ENCODE data around the gene IL1R2. TPM values are rescaled to one million over a fixed set of nuclear protein-coding genes. Genes with fewer than 3 reads are reported as not detected.
"Not testable (repeated sequence)": the region's sequence is repeated elsewhere in the genome, so short reads cannot be mapped to it uniquely, and the experiment has no call there.

IL1R2 gene
- total RNA-seq, 4 donors from 2014 or later, result 55.3 to 103 (median 80.7) TPM

DNA sequence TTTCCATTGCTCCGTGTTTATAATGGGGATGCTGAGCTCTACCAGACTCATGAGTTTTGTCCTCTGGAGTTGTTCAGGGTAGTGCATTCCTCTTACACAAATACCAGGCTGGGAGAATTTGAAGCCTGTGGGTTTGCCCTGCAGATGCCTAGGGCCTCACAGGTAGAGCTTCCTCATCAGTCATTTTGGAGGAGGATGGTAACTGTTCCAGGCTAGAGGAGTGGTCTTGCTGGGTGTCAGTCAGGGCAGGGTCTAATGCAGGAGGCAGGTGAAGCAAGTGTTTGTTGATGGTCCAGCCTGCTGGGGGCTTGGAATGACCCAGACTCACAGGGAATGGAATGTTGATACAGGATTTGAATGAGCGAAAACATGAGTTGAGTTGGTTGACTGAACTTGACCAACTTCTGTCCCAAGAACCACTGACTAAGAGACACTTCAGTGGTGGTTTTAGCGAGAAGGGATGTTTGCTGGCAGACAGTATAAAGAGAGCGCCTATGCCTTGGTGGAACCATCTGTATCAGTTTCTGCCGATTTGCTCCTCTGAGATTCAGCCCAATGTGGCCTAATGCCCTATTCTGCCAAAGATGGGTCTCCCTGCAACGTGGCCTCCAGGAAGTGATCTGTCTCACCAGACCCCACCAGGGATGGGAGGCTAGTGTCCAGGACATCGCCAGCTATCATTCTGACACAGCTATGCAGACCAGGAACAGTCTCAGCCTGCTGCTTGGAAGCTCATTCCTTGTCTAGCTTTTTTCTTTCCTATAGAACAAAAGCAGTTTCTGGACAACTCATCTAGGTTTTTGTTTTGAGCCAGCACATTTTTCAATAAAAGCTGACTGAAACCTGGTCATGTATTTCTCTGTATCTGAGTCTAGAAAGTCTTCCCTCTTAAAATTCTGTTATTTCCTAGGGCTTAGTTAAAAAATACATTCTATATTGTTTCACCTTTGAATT, 9.3 kb downstream of the IL1R2 start:
- Histone ChIP-seq H3K4me1 (peaks cover 29% of the 10 kb centered on the region), H3K27ac (no peak overlapping the region), H3K36me3 (no peaks in the 10 kb centered on the region), H3K9me3 (no peaks in the 10 kb centered on the region), H3K4me3 (no peak overlapping the region), H3K27me3 (no peaks in the 10 kb centered on the region)
- TF ChIP-seq, protein P1, sequence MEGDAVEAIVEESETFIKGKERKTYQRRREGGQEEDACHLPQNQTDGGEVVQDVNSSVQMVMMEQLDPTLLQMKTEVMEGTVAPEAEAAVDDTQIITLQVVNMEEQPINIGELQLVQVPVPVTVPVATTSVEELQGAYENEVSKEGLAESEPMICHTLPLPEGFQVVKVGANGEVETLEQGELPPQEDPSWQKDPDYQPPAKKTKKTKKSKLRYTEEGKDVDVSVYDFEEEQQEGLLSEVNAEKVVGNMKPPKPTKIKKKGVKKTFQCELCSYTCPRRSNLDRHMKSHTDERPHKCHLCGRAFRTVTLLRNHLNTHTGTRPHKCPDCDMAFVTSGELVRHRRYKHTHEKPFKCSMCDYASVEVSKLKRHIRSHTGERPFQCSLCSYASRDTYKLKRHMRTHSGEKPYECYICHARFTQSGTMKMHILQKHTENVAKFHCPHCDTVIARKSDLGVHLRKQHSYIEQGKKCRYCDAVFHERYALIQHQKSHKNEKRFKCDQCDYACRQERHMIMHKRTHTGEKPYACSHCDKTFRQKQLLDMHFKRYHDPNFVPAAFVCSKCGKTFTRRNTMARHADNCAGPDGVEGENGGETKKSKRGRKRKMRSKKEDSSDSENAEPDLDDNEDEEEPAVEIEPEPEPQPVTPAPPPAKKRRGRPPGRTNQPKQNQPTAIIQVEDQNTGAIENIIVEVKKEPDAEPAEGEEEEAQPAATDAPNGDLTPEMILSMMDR (IDR thresholded peaks at IDR 0.05), result no peak
- TF ChIP-seq EP300 (IDR thresholded peaks at IDR 0.05) (no peak), POLR2A (IDR thresholded peaks at IDR 0.05) (no peak), POLR2AphosphoS5 (IDR thresholded peaks at IDR 0.05) (no peak)
- WGBS, result 94% methylated on average over 5 of the region's 7 CpGs
- no peak for DNase-seq (ENCODE audit: low spot score in 2 of 2)

DNA sequence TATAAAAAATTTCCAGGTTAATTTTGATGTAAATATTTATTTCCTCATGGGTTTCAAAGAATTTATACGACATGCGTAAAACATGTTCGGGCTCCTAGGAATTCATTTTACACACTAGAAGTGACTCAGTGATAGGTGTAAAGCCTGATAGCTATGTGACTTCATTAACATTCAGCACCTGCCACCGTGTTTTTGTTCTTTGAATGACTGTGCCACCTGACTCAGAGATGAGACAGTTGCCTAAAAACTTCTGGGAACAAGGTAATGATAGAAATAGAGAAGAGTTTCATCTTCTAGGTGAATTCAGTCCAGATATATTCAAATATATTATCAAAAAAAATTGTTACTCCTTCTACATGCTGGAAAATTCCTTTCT, 10.0 kb downstream of the IL1R2 start:
- Histone ChIP-seq H3K27ac (no peak overlapping the region), H3K4me3 (no peak overlapping the region), H3K4me1 (peaks cover 35% of the 10 kb centered on the region), H3K9me3 (no peaks in the 10 kb centered on the region), H3K27me3 (no peaks in the 10 kb centered on the region), H3K36me3 (no peaks in the 10 kb centered on the region)
- TF ChIP-seq, protein P1 (IDR thresholded peaks at IDR 0.05), result no peak
- no peak for TF ChIP-seq POLR2A (IDR thresholded peaks at IDR 0.05)
- no peak for TF ChIP-seq EP300 (IDR thresholded peaks at IDR 0.05)
- no peak for TF ChIP-seq POLR2AphosphoS5 (IDR thresholded peaks at IDR 0.05)
- no peak for DNase-seq (ENCODE audit: low spot score in 2 of 2)
- 57% methylated on average over 4 of the region's 4 CpGs for WGBS

DNA sequence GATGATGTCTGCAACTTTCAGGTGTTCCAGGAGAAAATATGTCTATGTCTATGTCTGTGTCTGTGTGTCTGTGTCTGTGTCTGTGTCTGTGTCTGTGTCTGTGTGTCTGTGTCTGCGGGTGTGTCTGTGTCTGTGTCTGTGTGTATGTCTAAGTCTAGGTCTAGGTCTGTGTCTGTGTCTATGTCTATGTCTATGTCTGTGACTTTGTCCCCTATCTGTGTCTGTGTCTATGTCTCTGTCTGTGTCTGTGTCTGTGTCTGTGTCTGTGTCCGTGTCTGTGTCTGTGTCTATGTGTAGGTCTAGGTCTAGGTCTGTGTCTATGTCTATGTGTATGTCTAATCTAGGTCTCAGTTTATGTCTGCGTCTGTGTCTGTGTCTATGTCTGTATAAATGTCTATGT, 10.5 kb downstream of the IL1R2 start:
- DNase-seq (ENCODE audit: low spot score in 2 of 2), result no peak
- Histone ChIP-seq H3K9me3 (no peaks in the 10 kb centered on the region), H3K4me3 (no peak overlapping the region), H3K4me1 (peaks cover 33% of the 10 kb centered on the region), H3K27ac (no peak overlapping the region), H3K27me3 (no peaks in the 10 kb centered on the region), H3K36me3 (no peaks in the 10 kb centered on the region)
- no peak for TF ChIP-seq POLR2AphosphoS5 (IDR thresholded peaks at IDR 0.05)
- TF ChIP-seq EP300 (IDR thresholded peaks at IDR 0.05), result no peak
- TF ChIP-seq POLR2A (IDR thresholded peaks at IDR 0.05), result no peak
- TF ChIP-seq, protein P1 (IDR thresholded peaks at IDR 0.05), result no peak
- WGBS, result 81% methylated on average over 3 of the region's 3 CpGs

DNA sequence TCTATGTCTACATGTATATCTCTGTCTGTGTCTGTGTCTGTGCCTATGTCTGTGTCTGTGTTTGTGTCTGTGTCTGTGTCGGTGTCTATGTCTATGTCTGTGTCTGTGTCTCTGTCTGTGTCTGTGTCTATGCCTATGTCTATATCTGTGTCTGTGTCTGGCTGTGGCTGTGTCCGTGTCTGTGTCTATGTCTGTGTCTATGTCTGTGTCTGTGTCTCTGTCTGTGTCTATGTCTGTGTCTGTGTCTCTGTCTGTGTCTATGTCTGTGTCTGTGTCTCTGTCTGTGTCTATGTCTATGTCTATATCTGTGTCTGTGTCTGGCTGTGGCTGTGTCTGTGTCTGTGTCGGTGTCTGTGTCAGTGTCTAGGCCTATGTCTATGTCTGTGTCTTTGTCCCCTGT, 11.1 kb downstream of the IL1R2 start:
- peaks cover 31% of the 10 kb centered on the region for H3K4me1 ChIP-seq
- H3K36me3 ChIP-seq; DNase-seq (ENCODE audit: low spot score in 2 of 2); H3K4me3 ChIP-seq; H3K27ac ChIP-seq; H3K9me3 ChIP-seq; H3K27me3 ChIP-seq: not testable (repeated sequence)
- 86% methylated on average over 3 of the region's 3 CpGs for WGBS

DNA sequence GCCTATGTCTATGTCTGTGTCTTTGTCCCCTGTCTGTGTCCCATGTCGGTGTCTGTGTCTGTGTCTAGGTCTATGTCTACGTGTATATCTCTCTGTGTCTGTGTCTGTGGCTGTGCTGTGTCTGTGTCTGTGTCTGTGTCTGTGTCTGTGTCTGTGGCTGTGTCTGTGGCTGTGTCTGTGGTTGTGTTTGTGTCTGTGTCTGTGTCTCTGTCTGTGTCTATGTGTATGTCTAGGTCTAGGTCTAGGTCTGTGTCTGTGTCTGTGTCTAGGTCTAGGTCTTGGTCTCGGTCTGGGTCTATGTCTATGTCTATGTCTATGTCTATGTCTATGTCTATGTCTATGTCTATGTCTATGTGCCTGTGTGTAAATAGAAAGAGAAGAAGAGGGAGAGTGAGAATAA, 11.9 kb downstream of the IL1R2 start:
- Histone ChIP-seq H3K27ac (no peak overlapping the region), H3K4me3 (no peak overlapping the region), H3K9me3 (no peaks in the 10 kb centered on the region), H3K27me3 (no peaks in the 10 kb centered on the region), H3K4me1 (peaks cover 28% of the 10 kb centered on the region), H3K36me3 (no peaks in the 10 kb centered on the region)
- WGBS, result 97% methylated on average over 2 of the region's 3 CpGs
- DNase-seq (ENCODE audit: low spot score in 2 of 2), result no peak
- TF ChIP-seq EP300 (IDR thresholded peaks at IDR 0.05) (no peak), POLR2A (IDR thresholded peaks at IDR 0.05) (no peak), POLR2AphosphoS5 (IDR thresholded peaks at IDR 0.05) (no peak)
- TF ChIP-seq, protein P1 (IDR thresholded peaks at IDR 0.05), result no peak

Measured in suprapubic skin (tissue), 4 donors.